Gastrocnemius medialis (tissue), 4 donors: ENCODE measurements around the gene SLC7A6OS.

Experiments used
- CTCF ChIP-seq, 5 experiments: fragments of 450-650 bp in 3 of 5; fragments of 200-600 bp in 2 of 5; sonication (generic) in 2 of 5; IDR thresholded peaks in 4 of 5; conservative IDR thresholded peaks in 1 of 5; 1 replicate in 4 of 5; 2 replicates in 1 of 5; pipeline ENCODE4 v1.5.1; 2016 to 2019; ENCODE audit warnings: antibody characterized with exemption in 5 of 5, mild to moderate bottlenecking in 3 of 5, moderate library complexity in 3 of 5
- POLR2A ChIP-seq, 2 donors: fragments of 450-650 bp; IDR thresholded peaks; one replicate each; pipeline ENCODE4 v1.6.1; 2017; ENCODE audit warnings: antibody characterized with exemption in 2 of 2, mild to moderate bottlenecking in 2 of 2, moderate library complexity in 2 of 2

GRCh38 chr16:68338326-68339119, 27.8 kb upstream of the SLC7A6OS start:
- TF ChIP-seq CTCF (IDR thresholded peaks at IDR 0.05 in 4 of 5, conservative IDR thresholded peaks at IDR 0.05 in 1 of 5) (no peak), POLR2A (IDR thresholded peaks at IDR 0.05) (no peak)
